ENCODE measurements around the gene KLF7.

KLF7 gene

GRCh38 chr2:207132019-207132418 lies 33.7 kb downstream of the KLF7 start:
- Histone ChIP-seq H3K9me3 (ENCODE audit: control insufficient read depth, low read length) (no peaks in the 10 kb centered on the region), H3K27me3 (replicated peaks; ENCODE audit: control insufficient read depth, insufficient read depth, low read length) (no peaks in the 10 kb centered on the region), H3K36me3 (ENCODE audit: control insufficient read depth, insufficient read depth, low read length, severe bottlenecking) (peaks cover 8% of the 10 kb centered on the region), H3K9ac (ENCODE audit: low read length) (no peak overlapping the region), H3K4me3 (ENCODE audit: low read length) (no peak overlapping the region), H3K4me1 (ENCODE audit: control insufficient read depth, insufficient read depth, low read length) (peaks cover 75% of the 10 kb centered on the region)
- DNase-seq (ENCODE audit: low read depth): no peak

GRCh38 chr2:207131594-207131993 lies 34.2 kb downstream of the KLF7 start:
- no peak for DNase-seq (ENCODE audit: low read depth)
- Histone ChIP-seq H3K9me3 (ENCODE audit: control insufficient read depth, low read length) (no peaks in the 10 kb centered on the region), H3K4me3 (ENCODE audit: low read length) (no peak overlapping the region), H3K27me3 (replicated peaks; ENCODE audit: control insufficient read depth, insufficient read depth, low read length) (no peaks in the 10 kb centered on the region), H3K9ac (ENCODE audit: low read length) (no peak overlapping the region), H3K36me3 (ENCODE audit: control insufficient read depth, insufficient read depth, low read length, severe bottlenecking) (peaks cover 6% of the 10 kb centered on the region), H3K4me1 (ENCODE audit: control insufficient read depth, insufficient read depth, low read length) (peaks cover 75% of the 10 kb centered on the region)

GRCh38 chr2:207130958-207131521 lies 34.7 kb downstream of the KLF7 start:
- peaks cover 74% of the 10 kb centered on the region for H3K4me1 ChIP-seq (ENCODE audit: control insufficient read depth, insufficient read depth, low read length)
- H3K9ac ChIP-seq (ENCODE audit: low read length): no peak overlapping the region
- peaks cover under 1% of the 10 kb centered on the region for H3K36me3 ChIP-seq (ENCODE audit: control insufficient read depth, insufficient read depth, low read length, severe bottlenecking)
- DNase-seq (ENCODE audit: low read depth): no peak
- H3K27me3 ChIP-seq (replicated peaks; ENCODE audit: control insufficient read depth, insufficient read depth, low read length): no peaks in the 10 kb centered on the region
- H3K4me3 ChIP-seq (ENCODE audit: low read length): no peak overlapping the region
- no peaks in the 10 kb centered on the region for H3K9me3 ChIP-seq (ENCODE audit: control insufficient read depth, low read length)

GRCh38 chr2:207129821-207130220 lies 35.9 kb downstream of the KLF7 start:
- no peaks in the 10 kb centered on the region for H3K27me3 ChIP-seq (replicated peaks; ENCODE audit: control insufficient read depth, insufficient read depth, low read length)
- no peaks in the 10 kb centered on the region for H3K9me3 ChIP-seq (ENCODE audit: control insufficient read depth, low read length)
- H3K9ac ChIP-seq (ENCODE audit: low read length): no peak overlapping the region
- H3K4me3 ChIP-seq (ENCODE audit: low read length): no peak overlapping the region
- no peak for DNase-seq (ENCODE audit: low read depth)
- H3K36me3 ChIP-seq (ENCODE audit: control insufficient read depth, insufficient read depth, low read length, severe bottlenecking): no peaks in the 10 kb centered on the region
- peaks cover 61% of the 10 kb centered on the region for H3K4me1 ChIP-seq (ENCODE audit: control insufficient read depth, insufficient read depth, low read length)

GRCh38 chr2:207128867-207129266 lies 36.9 kb downstream of the KLF7 start:
- peaks cover 52% of the 10 kb centered on the region for H3K4me1 ChIP-seq (ENCODE audit: control insufficient read depth, insufficient read depth, low read length)
- DNase-seq (ENCODE audit: low read depth): peak; percentile 59
- H3K9ac ChIP-seq (ENCODE audit: low read length): no peak overlapping the region
- no peaks in the 10 kb centered on the region for H3K9me3 ChIP-seq (ENCODE audit: control insufficient read depth, low read length)
- no peak overlapping the region for H3K4me3 ChIP-seq (ENCODE audit: low read length)
- H3K27me3 ChIP-seq (replicated peaks; ENCODE audit: control insufficient read depth, insufficient read depth, low read length): no peaks in the 10 kb centered on the region
- H3K36me3 ChIP-seq (ENCODE audit: control insufficient read depth, insufficient read depth, low read length, severe bottlenecking): peaks cover 7% of the 10 kb centered on the region

- peaks cover 17% of the 10 kb centered on the region for H3K36me3 ChIP-seq (ENCODE audit: control insufficient read depth, insufficient read depth, low read length, severe bottlenecking)
- H3K4me1 ChIP-seq (ENCODE audit: control insufficient read depth, insufficient read depth, low read length): peaks cover 48% of the 10 kb centered on the region
- no peak overlapping the region for H3K9ac ChIP-seq (ENCODE audit: low read length)
- no peaks in the 10 kb centered on the region for H3K9me3 ChIP-seq (ENCODE audit: control insufficient read depth, low read length)
- no peak overlapping the region for H3K4me3 ChIP-seq (ENCODE audit: low read length)
- peak; percentile 35 for DNase-seq (ENCODE audit: low read depth)
- no peaks in the 10 kb centered on the region for H3K27me3 ChIP-seq (replicated peaks; ENCODE audit: control insufficient read depth, insufficient read depth, low read length)
Measured at GRCh38 chr2:207126724-207127308, 38.9 kb downstream of the KLF7 start.

- H3K4me3 ChIP-seq (ENCODE audit: low read length): no peak overlapping the region
- no peaks in the 10 kb centered on the region for H3K9me3 ChIP-seq (ENCODE audit: control insufficient read depth, low read length)
- peaks cover 47% of the 10 kb centered on the region for H3K4me1 ChIP-seq (ENCODE audit: control insufficient read depth, insufficient read depth, low read length)
- peaks cover 29% of the 10 kb centered on the region for H3K36me3 ChIP-seq (ENCODE audit: control insufficient read depth, insufficient read depth, low read length, severe bottlenecking)
- DNase-seq (ENCODE audit: low read depth): no peak
- no peaks in the 10 kb centered on the region for H3K27me3 ChIP-seq (replicated peaks; ENCODE audit: control insufficient read depth, insufficient read depth, low read length)
- H3K9ac ChIP-seq (ENCODE audit: low read length): no peak overlapping the region
Measured at GRCh38 chr2:207123776-207124391, 41.9 kb downstream of the KLF7 start.

GRCh38 chr2:207123335-207123744 lies 42.4 kb downstream of the KLF7 start:
- DNase-seq (ENCODE audit: low read depth): no peak
- Histone ChIP-seq H3K4me3 (ENCODE audit: low read length) (no peak overlapping the region), H3K4me1 (ENCODE audit: control insufficient read depth, insufficient read depth, low read length) (peaks cover 42% of the 10 kb centered on the region), H3K9me3 (ENCODE audit: control insufficient read depth, low read length) (no peaks in the 10 kb centered on the region), H3K36me3 (ENCODE audit: control insufficient read depth, insufficient read depth, low read length, severe bottlenecking) (peaks cover 32% of the 10 kb centered on the region), H3K9ac (ENCODE audit: low read length) (no peak overlapping the region), H3K27me3 (replicated peaks; ENCODE audit: control insufficient read depth, insufficient read depth, low read length) (no peaks in the 10 kb centered on the region)

GRCh38 chr2:207122651-207123334 lies 43.0 kb downstream of the KLF7 start:
- H3K4me3 ChIP-seq (ENCODE audit: low read length): no peak overlapping the region

GRCh38 chr2:207121784-207122183 lies 44.0 kb downstream of the KLF7 start:
- H3K4me1 ChIP-seq (ENCODE audit: control insufficient read depth, insufficient read depth, low read length): peaks cover 37% of the 10 kb centered on the region

More at GRCh38 chr2:207122651-207123334, 43.0 kb downstream of the KLF7 start:
- peaks cover 38% of the 10 kb centered on the region for H3K36me3 ChIP-seq (ENCODE audit: control insufficient read depth, insufficient read depth, low read length, severe bottlenecking)
- no peak for DNase-seq (ENCODE audit: low read depth)
- no peaks in the 10 kb centered on the region for H3K9me3 ChIP-seq (ENCODE audit: control insufficient read depth, low read length)
- H3K9ac ChIP-seq (ENCODE audit: low read length): no peak overlapping the region
- H3K27me3 ChIP-seq (replicated peaks; ENCODE audit: control insufficient read depth, insufficient read depth, low read length): no peaks in the 10 kb centered on the region
- H3K4me1 ChIP-seq (ENCODE audit: control insufficient read depth, insufficient read depth, low read length): peaks cover 41% of the 10 kb centered on the region

GRCh38 chr2:207119048-207119447 lies 46.7 kb downstream of the KLF7 start:
- Histone ChIP-seq H3K4me1 (ENCODE audit: control insufficient read depth, insufficient read depth, low read length) (peaks cover 44% of the 10 kb centered on the region), H3K4me3 (ENCODE audit: low read length) (no peak overlapping the region), H3K27me3 (replicated peaks; ENCODE audit: control insufficient read depth, insufficient read depth, low read length) (no peaks in the 10 kb centered on the region), H3K36me3 (ENCODE audit: control insufficient read depth, insufficient read depth, low read length, severe bottlenecking) (peaks cover 36% of the 10 kb centered on the region), H3K9ac (ENCODE audit: low read length) (no peak overlapping the region), H3K9me3 (ENCODE audit: control insufficient read depth, low read length) (no peaks in the 10 kb centered on the region)
- DNase-seq (ENCODE audit: low read depth): no peak

More at GRCh38 chr2:207121784-207122183, 44.0 kb downstream of the KLF7 start:
- H3K9me3 ChIP-seq (ENCODE audit: control insufficient read depth, low read length): no peaks in the 10 kb centered on the region
- peaks cover 41% of the 10 kb centered on the region for H3K36me3 ChIP-seq (ENCODE audit: control insufficient read depth, insufficient read depth, low read length, severe bottlenecking)
- H3K27me3 ChIP-seq (replicated peaks; ENCODE audit: control insufficient read depth, insufficient read depth, low read length): no peaks in the 10 kb centered on the region
- H3K4me3 ChIP-seq (ENCODE audit: low read length): peak overlapping the region; percentile 48
- peak; percentile 67 for DNase-seq (ENCODE audit: low read depth)
- H3K9ac ChIP-seq (ENCODE audit: low read length): no peak overlapping the region

Measured in adipocyte (in vitro differentiated cells).